ENCODE data around the gene KNDC1.
A peak's percentile ranks its signal among the peaks of the same experiment; 100 is the strongest.
"Not testable (repeated sequence)": the region's sequence is repeated elsewhere in the genome, so short reads cannot be mapped to it uniquely, and the experiment has no call there.

Gene KNDC1

GRCh38 chr10:133134411-133135115 is 25.5 kb upstream of the KNDC1 start:
- Histone ChIP-seq H3K79me1 (ENCODE audit: low read depth, low read length) (no peaks in the 10 kb centered on the region), H3K27ac (replicated peaks; ENCODE audit: low read length) (no peak overlapping the region), H3K36me3 (replicated peaks in 1 of 2; ENCODE audit: control insufficient read depth in 2 of 2, insufficient read depth in 2 of 2, low read length in 2 of 2) (no peaks in the 10 kb centered on the region), H4K91ac (ENCODE audit: low read depth, low read length, poor library complexity) (no peak overlapping the region), H3K4ac (ENCODE audit: low read length) (no peak overlapping the region), H3K18ac (ENCODE audit: low read length) (peak overlapping the region; percentile 23), H2BK12ac (ENCODE audit: low read length) (no peak overlapping the region), H2BK15ac (ENCODE audit: low read length) (no peak overlapping the region), H3K9me3 (replicated peaks in 1 of 2; ENCODE audit: control insufficient read depth in 2 of 2, insufficient read depth in 1 of 2, low read depth in 1 of 2, low read length in 2 of 2) (no peaks in the 10 kb centered on the region), H2BK5ac (ENCODE audit: low read length) (no peak overlapping the region), H3K23ac (ENCODE audit: low read depth, low read length, poor library complexity) (no peak overlapping the region), H3K4me2 (ENCODE audit: insufficient read depth, low read length, poor library complexity, severe bottlenecking) (no peak overlapping the region), H2BK120ac (ENCODE audit: low read depth, low read length) (no peak overlapping the region), H2AK5ac (ENCODE audit: low read depth, low read length) (no peak overlapping the region), H3K14ac (ENCODE audit: low read length) (peak overlapping the region; percentile 56), H3K27me3 (ENCODE audit: control insufficient read depth in 3 of 3, insufficient read depth in 3 of 3, low read depth in 1 of 3, low read length in 3 of 3) (peaks cover 0 to 6% (median 0%) of the 10 kb centered on the region in 3 experiments), H3K9ac (ENCODE audit: low read depth, low read length, poor library complexity) (no peak overlapping the region), H2AFZ (ENCODE audit: low read length) (no peak overlapping the region), H4K8ac (ENCODE audit: low read depth, low read length) (no peak overlapping the region), H3K4me3 (ENCODE audit: low read length in 2 of 2) (no peak overlapping the region), H3K4me1 (ENCODE audit: control insufficient read depth in 2 of 2, insufficient read depth in 1 of 2, low read depth in 1 of 2, low read length in 2 of 2) (peaks cover 1 to 5% of the 10 kb centered on the region in 2 donors)
- WGBS, 2 donors (ENCODE audit: extremely low coverage in 2 of 2, insufficient read length in 2 of 2, insufficient replicate concordance in 1 of 2): no CpG with 5 or more reads among the region's 20 CpGs
- DNase-seq (ENCODE audit: low spot score): no peak

- H3K9ac ChIP-seq (ENCODE audit: low read depth, low read length, poor library complexity): no peak overlapping the region
- H2BK120ac ChIP-seq (ENCODE audit: low read depth, low read length): no peak overlapping the region
- no peak overlapping the region for H2BK15ac ChIP-seq (ENCODE audit: low read length)
- no peak overlapping the region for H2BK5ac ChIP-seq (ENCODE audit: low read length)
- peaks cover under 1 to 4% of the 10 kb centered on the region in 2 donors for H3K4me1 ChIP-seq (ENCODE audit: control insufficient read depth in 2 of 2, insufficient read depth in 1 of 2, low read depth in 1 of 2, low read length in 2 of 2)
- H4K8ac ChIP-seq (ENCODE audit: low read depth, low read length): no peak overlapping the region
- H3K79me1 ChIP-seq (ENCODE audit: low read depth, low read length): no peaks in the 10 kb centered on the region
- H3K9me3 ChIP-seq (replicated peaks in 1 of 2; ENCODE audit: control insufficient read depth in 2 of 2, insufficient read depth in 1 of 2, low read depth in 1 of 2, low read length in 2 of 2): no peaks in the 10 kb centered on the region
- no peak overlapping the region for H2BK12ac ChIP-seq (ENCODE audit: low read length)
- H3K23ac ChIP-seq (ENCODE audit: low read depth, low read length, poor library complexity): no peak overlapping the region
- H3K4me3 ChIP-seq (ENCODE audit: low read length in 2 of 2): no peak overlapping the region
- peak overlapping the region; percentile 56 for H3K14ac ChIP-seq (ENCODE audit: low read length)
- peaks cover 0 to 6% (median 0%) of the 10 kb centered on the region in 3 experiments for H3K27me3 ChIP-seq (ENCODE audit: control insufficient read depth in 3 of 3, insufficient read depth in 3 of 3, low read depth in 1 of 3, low read length in 3 of 3)
- H4K91ac ChIP-seq (ENCODE audit: low read depth, low read length, poor library complexity): no peak overlapping the region
- no CpG with 5 or more reads among the region's 8 CpGs for WGBS, 2 donors (ENCODE audit: extremely low coverage in 2 of 2, insufficient read length in 2 of 2, insufficient replicate concordance in 1 of 2)
- no peak overlapping the region for H3K4ac ChIP-seq (ENCODE audit: low read length)
- H3K18ac ChIP-seq (ENCODE audit: low read length): no peak overlapping the region
- no peak overlapping the region for H3K4me2 ChIP-seq (ENCODE audit: insufficient read depth, low read length, poor library complexity, severe bottlenecking)
- no peak overlapping the region for H2AFZ ChIP-seq (ENCODE audit: low read length)
- no peaks in the 10 kb centered on the region for H3K36me3 ChIP-seq (replicated peaks in 1 of 2; ENCODE audit: control insufficient read depth in 2 of 2, insufficient read depth in 2 of 2, low read length in 2 of 2)
- H2AK5ac ChIP-seq (ENCODE audit: low read depth, low read length): no peak overlapping the region
- H3K27ac ChIP-seq (replicated peaks; ENCODE audit: low read length): no peak overlapping the region
- DNase-seq (ENCODE audit: low spot score): no peak
Observed at GRCh38 chr10:133135116-133135465, 24.9 kb upstream of the KNDC1 start.

GRCh38 chr10:133137486-133138145 is 22.4 kb upstream of the KNDC1 start:
- not testable (repeated sequence) for H2BK120ac ChIP-seq (ENCODE audit: low read depth, low read length); DNase-seq (ENCODE audit: low spot score); H2BK12ac ChIP-seq (ENCODE audit: low read length); H3K14ac ChIP-seq (ENCODE audit: low read length); H3K9ac ChIP-seq (ENCODE audit: low read depth, low read length, poor library complexity); H3K27ac ChIP-seq (replicated peaks; ENCODE audit: low read length); H4K91ac ChIP-seq (ENCODE audit: low read depth, low read length, poor library complexity); H2AFZ ChIP-seq (ENCODE audit: low read length); H3K4me2 ChIP-seq (ENCODE audit: insufficient read depth, low read length, poor library complexity, severe bottlenecking); H4K8ac ChIP-seq (ENCODE audit: low read depth, low read length); H3K18ac ChIP-seq (ENCODE audit: low read length); H3K79me1 ChIP-seq (ENCODE audit: low read depth, low read length); H3K4ac ChIP-seq (ENCODE audit: low read length); H3K36me3 ChIP-seq (replicated peaks in 1 of 2; ENCODE audit: control insufficient read depth in 2 of 2, insufficient read depth in 2 of 2, low read length in 2 of 2); H2BK15ac ChIP-seq (ENCODE audit: low read length); H2AK5ac ChIP-seq (ENCODE audit: low read depth, low read length); H3K9me3 ChIP-seq (replicated peaks in 1 of 2; ENCODE audit: control insufficient read depth in 2 of 2, insufficient read depth in 1 of 2, low read depth in 1 of 2, low read length in 2 of 2); H3K23ac ChIP-seq (ENCODE audit: low read depth, low read length, poor library complexity); H3K4me3 ChIP-seq (ENCODE audit: low read length in 2 of 2); H2BK5ac ChIP-seq (ENCODE audit: low read length)
- H3K27me3 ChIP-seq (ENCODE audit: control insufficient read depth in 3 of 3, insufficient read depth in 3 of 3, low read depth in 1 of 3, low read length in 3 of 3): peaks cover 0 to 12% (median 0%) of the 10 kb centered on the region in 3 experiments
- H3K4me1 ChIP-seq (ENCODE audit: control insufficient read depth in 2 of 2, insufficient read depth in 1 of 2, low read depth in 1 of 2, low read length in 2 of 2): peaks cover 4 to 12% of the 10 kb centered on the region in 2 donors
- WGBS, 2 donors (ENCODE audit: extremely low coverage in 2 of 2, insufficient read length in 2 of 2, insufficient replicate concordance in 1 of 2): no CpG with 5 or more reads among the region's 12 CpGs

GRCh38 chr10:133139551-133140065 is 20.4 kb upstream of the KNDC1 start:
- Histone ChIP-seq H3K18ac (ENCODE audit: low read length) (peak overlapping the region; percentile 93), H3K14ac (ENCODE audit: low read length) (peak overlapping the region; percentile 6), H4K91ac (ENCODE audit: low read depth, low read length, poor library complexity) (no peak overlapping the region), H4K8ac (ENCODE audit: low read depth, low read length) (peak overlapping the region; percentile 17), H3K27me3 (ENCODE audit: control insufficient read depth in 3 of 3, insufficient read depth in 3 of 3, low read depth in 1 of 3, low read length in 3 of 3) (peaks cover 0 to 15% (median 0%) of the 10 kb centered on the region in 3 experiments), H2BK120ac (ENCODE audit: low read depth, low read length) (no peak overlapping the region), H2BK15ac (ENCODE audit: low read length) (peak overlapping the region; percentile 49), H2BK5ac (ENCODE audit: low read length) (peak overlapping the region; percentile 39), H3K36me3 (replicated peaks in 1 of 2; ENCODE audit: control insufficient read depth in 2 of 2, insufficient read depth in 2 of 2, low read length in 2 of 2) (no peaks in the 10 kb centered on the region), H3K4me3 (ENCODE audit: low read length in 2 of 2) (no peak overlapping the region), H3K4ac (ENCODE audit: low read length) (no peak overlapping the region), H3K9ac (ENCODE audit: low read depth, low read length, poor library complexity) (no peak overlapping the region), H3K79me1 (ENCODE audit: low read depth, low read length) (no peaks in the 10 kb centered on the region), H3K4me2 (ENCODE audit: insufficient read depth, low read length, poor library complexity, severe bottlenecking) (no peak overlapping the region), H3K4me1 (ENCODE audit: control insufficient read depth in 2 of 2, insufficient read depth in 1 of 2, low read depth in 1 of 2, low read length in 2 of 2) (peaks cover 6 to 23% of the 10 kb centered on the region in 2 donors), H3K23ac (ENCODE audit: low read depth, low read length, poor library complexity) (no peak overlapping the region), H2AFZ (ENCODE audit: low read length) (peak overlapping the region; percentile 40), H2BK12ac (ENCODE audit: low read length) (no peak overlapping the region), H2AK5ac (ENCODE audit: low read depth, low read length) (peak overlapping the region; percentile 56), H3K9me3 (replicated peaks in 1 of 2; ENCODE audit: control insufficient read depth in 2 of 2, insufficient read depth in 1 of 2, low read depth in 1 of 2, low read length in 2 of 2) (no peaks in the 10 kb centered on the region), H3K27ac (replicated peaks; ENCODE audit: low read length) (no peak overlapping the region)
- no CpG with 5 or more reads among the region's 17 CpGs for WGBS, 2 donors (ENCODE audit: extremely low coverage in 2 of 2, insufficient read length in 2 of 2, insufficient replicate concordance in 1 of 2)
- DNase-seq (ENCODE audit: low spot score): no peak

All from neuronal stem cell (in vitro differentiated cells).